Measurements from ENCODE around the gene PLXND1. TPM values are rescaled to one million over a fixed set of nuclear protein-coding genes. Genes with fewer than 3 reads are reported as not detected.

PLXND1 gene
- total RNA-seq, 2 donors from 2014 or later, result 4.1 to 4.2 TPM

GRCh38 chr3:129591932-129592331, 14.5 kb downstream of the PLXND1 start:
- peaks cover 20% of the 10 kb centered on the region for H3K4me1 Mint-ChIP-seq (ENCODE audit: low read depth)
- H3K27me3 Mint-ChIP-seq (ENCODE audit: low read depth), result peaks cover 23% of the 10 kb centered on the region
- ATAC-seq (replicated peaks in 1 of 2) (no peak), DNase-seq (no peak)
- H3K27ac Mint-ChIP-seq, result no peak overlapping the region
- no peaks in the 10 kb centered on the region for H3K9me3 Mint-ChIP-seq
- no peaks in the 10 kb centered on the region for H3K36me3 Mint-ChIP-seq (ENCODE audit: insufficient read depth in 2 of 2)
- no peak overlapping the region for H3K4me3 Mint-ChIP-seq

- H3K36me3 Mint-ChIP-seq (ENCODE audit: insufficient read depth in 2 of 2), result no peaks in the 10 kb centered on the region
- no peak for ATAC-seq (replicated peaks in 1 of 2)
- no peak for DNase-seq
- H3K9me3 Mint-ChIP-seq, result no peaks in the 10 kb centered on the region
- H3K4me1 Mint-ChIP-seq (ENCODE audit: low read depth), result peaks cover 20% of the 10 kb centered on the region
- no peak overlapping the region for H3K4me3 Mint-ChIP-seq
- H3K27ac Mint-ChIP-seq, result no peak overlapping the region
- peaks cover 23% of the 10 kb centered on the region for H3K27me3 Mint-ChIP-seq (ENCODE audit: low read depth)
Observed at GRCh38 chr3:129590215-129590614, 16.3 kb downstream of the PLXND1 start.

DNA sequence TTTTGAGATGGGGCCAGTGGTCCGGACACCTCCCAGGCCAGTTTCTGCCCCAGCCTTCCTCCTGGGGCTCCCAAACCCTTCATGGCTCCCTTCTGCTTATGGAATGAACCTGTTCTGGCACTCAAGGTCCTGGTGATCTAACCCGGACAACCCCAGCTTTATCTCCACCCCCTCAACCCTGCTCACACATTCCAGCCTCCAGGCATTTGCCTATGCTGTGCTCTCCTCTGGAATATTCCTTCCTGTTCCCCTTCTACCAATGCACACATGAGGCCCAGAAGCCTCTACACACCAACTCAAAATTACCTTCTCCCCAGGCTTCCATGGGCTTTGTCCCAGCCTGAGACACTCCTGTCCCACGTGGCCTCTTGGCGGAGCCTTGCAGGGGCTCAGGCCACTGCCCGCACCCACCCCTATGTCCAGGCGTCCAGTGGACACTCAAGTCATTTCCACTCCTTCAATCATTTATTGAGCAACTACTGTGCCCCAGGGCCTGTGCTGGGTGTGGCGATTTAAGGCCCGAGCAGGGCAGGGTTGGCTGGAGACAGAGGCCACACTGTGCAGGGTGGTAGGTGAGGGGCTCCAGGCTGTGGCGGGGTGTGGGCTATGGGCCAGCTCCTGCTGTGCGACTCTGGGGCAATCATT, 18.8 kb downstream of the PLXND1 start:
- Mint-ChIP-seq H3K9me3 (no peaks in the 10 kb centered on the region), H3K4me1 (ENCODE audit: low read depth) (peaks cover 1% of the 10 kb centered on the region), H3K27me3 (ENCODE audit: low read depth) (peaks cover 12% of the 10 kb centered on the region), H3K4me3 (no peak overlapping the region), H3K36me3 (ENCODE audit: insufficient read depth in 2 of 2) (no peaks in the 10 kb centered on the region), H3K27ac (no peak overlapping the region)
- ATAC-seq (replicated peaks in 1 of 2), result no peak
- no peak for DNase-seq

GRCh38 chr3:129586746-129587430, 19.6 kb downstream of the PLXND1 start:
- no peak for DNase-seq
- Mint-ChIP-seq H3K36me3 (ENCODE audit: insufficient read depth in 2 of 2) (no peaks in the 10 kb centered on the region), H3K4me1 (ENCODE audit: low read depth) (no peaks in the 10 kb centered on the region), H3K27me3 (ENCODE audit: low read depth) (peaks cover 9% of the 10 kb centered on the region), H3K27ac (no peak overlapping the region), H3K9me3 (no peaks in the 10 kb centered on the region), H3K4me3 (no peak overlapping the region)
- ATAC-seq (replicated peaks in 1 of 2), result no peak

- Mint-ChIP-seq H3K4me3 (no peak overlapping the region), H3K9me3 (no peaks in the 10 kb centered on the region), H3K4me1 (ENCODE audit: low read depth) (no peaks in the 10 kb centered on the region), H3K27me3 (ENCODE audit: low read depth) (peaks cover under 1% of the 10 kb centered on the region), H3K27ac (no peak overlapping the region), H3K36me3 (ENCODE audit: insufficient read depth in 2 of 2) (no peaks in the 10 kb centered on the region)
- ATAC-seq (replicated peaks in 1 of 2), result no peak
- DNase-seq, result no peak
Observed at GRCh38 chr3:129585949-129586657, 20.4 kb downstream of the PLXND1 start.

GRCh38 chr3:129584631-129585030, 21.8 kb downstream of the PLXND1 start:
- Mint-ChIP-seq H3K9me3 (no peaks in the 10 kb centered on the region), H3K4me3 (no peak overlapping the region), H3K27me3 (ENCODE audit: low read depth) (no peaks in the 10 kb centered on the region), H3K4me1 (ENCODE audit: low read depth) (no peaks in the 10 kb centered on the region), H3K36me3 (ENCODE audit: insufficient read depth in 2 of 2) (no peaks in the 10 kb centered on the region), H3K27ac (no peak overlapping the region)
- DNase-seq, result no peak
- ATAC-seq (replicated peaks in 1 of 2), result no peak

DNA sequence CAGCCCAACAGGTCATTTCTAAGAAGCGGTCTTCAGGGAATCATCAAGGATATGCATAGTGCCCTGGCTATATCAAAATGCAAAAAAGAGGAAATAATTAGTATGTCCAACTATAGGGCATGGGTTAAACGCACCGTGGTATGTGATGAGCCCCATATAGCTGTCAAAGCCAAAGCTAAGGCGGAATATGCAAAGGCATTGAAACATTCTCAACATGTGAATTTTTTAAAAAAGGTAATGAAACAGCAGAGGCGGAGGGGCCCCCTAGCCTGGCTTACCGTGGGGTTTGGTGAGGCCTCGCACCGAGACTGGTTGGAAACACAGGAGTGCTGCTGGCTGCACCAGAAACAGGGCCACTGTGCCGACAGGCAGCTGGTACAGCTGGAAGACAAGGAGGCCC, 23.2 kb downstream of the PLXND1 start:
- H3K27me3 Mint-ChIP-seq (ENCODE audit: low read depth), result no peaks in the 10 kb centered on the region
- DNase-seq, result no peak
- no peak overlapping the region for H3K27ac Mint-ChIP-seq

DNA sequence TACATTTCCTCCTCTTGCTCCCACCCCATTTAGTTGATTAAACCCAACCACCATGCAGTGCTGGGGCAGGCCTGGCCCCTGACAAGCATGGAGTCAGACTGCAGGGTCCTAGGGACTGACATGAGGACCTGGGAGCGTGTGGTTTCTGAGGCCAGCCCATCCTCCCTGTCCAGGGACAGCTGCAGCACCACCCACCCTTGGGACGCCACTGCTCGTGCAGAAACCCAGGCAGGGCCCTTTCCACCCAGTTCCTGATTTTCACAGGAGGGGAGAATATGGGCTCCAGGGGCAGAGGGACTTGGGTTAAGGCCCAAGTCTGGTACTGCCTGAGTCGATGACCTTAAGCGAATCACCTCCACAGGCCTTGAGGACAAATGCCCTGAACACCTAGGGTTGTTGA, 23.7 kb downstream of the PLXND1 start:
- Mint-ChIP-seq H3K4me1 (ENCODE audit: low read depth) (peaks cover 3% of the 10 kb centered on the region), H3K27ac (no peak overlapping the region), H3K36me3 (ENCODE audit: insufficient read depth in 2 of 2) (no peaks in the 10 kb centered on the region), H3K9me3 (no peaks in the 10 kb centered on the region), H3K4me3 (no peak overlapping the region), H3K27me3 (ENCODE audit: low read depth) (no peaks in the 10 kb centered on the region)
- DNase-seq, result no peak
- no peak for ATAC-seq (replicated peaks in 1 of 2)

More for the DNA sequence above, 23.2 kb downstream of the PLXND1 start:
- Mint-ChIP-seq H3K4me3 (no peak overlapping the region), H3K36me3 (ENCODE audit: insufficient read depth in 2 of 2) (no peaks in the 10 kb centered on the region), H3K4me1 (ENCODE audit: low read depth) (no peaks in the 10 kb centered on the region), H3K9me3 (no peaks in the 10 kb centered on the region)
- ATAC-seq (replicated peaks in 1 of 2), result no peak

GRCh38 chr3:129581623-129582022, 24.9 kb downstream of the PLXND1 start:
- DNase-seq (no peak), ATAC-seq (replicated peaks in 1 of 2) (no peak)
- no peaks in the 10 kb centered on the region for H3K27me3 Mint-ChIP-seq (ENCODE audit: low read depth)
- H3K4me3 Mint-ChIP-seq, result no peak overlapping the region
- H3K9me3 Mint-ChIP-seq, result no peaks in the 10 kb centered on the region
- H3K27ac Mint-ChIP-seq, result no peak overlapping the region
- H3K36me3 Mint-ChIP-seq (ENCODE audit: insufficient read depth in 2 of 2), result no peaks in the 10 kb centered on the region
- peaks cover 8% of the 10 kb centered on the region for H3K4me1 Mint-ChIP-seq (ENCODE audit: low read depth)

DNA sequence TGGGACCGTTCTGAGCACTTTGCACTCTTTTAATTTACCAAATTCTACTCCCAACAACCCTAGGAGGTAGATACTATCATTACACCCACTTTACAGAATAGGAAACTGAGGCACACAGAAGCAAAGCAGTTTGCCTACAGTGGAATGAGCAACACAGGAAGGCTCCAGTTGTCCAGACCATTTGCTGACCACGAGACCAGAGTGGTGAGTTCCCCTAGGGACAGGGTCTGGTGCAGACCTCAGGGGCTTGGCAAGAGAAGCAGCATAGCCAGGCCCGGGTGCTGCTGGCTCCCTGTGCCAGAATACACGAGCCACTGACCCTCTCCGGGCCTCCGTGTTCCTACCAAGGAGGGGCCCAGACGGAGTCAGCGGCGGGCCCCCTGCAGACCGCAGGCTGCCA, 26.5 kb downstream of the PLXND1 start:
- no peak for DNase-seq
- H3K27me3 Mint-ChIP-seq (ENCODE audit: low read depth), result no peaks in the 10 kb centered on the region
- H3K36me3 Mint-ChIP-seq (ENCODE audit: insufficient read depth in 2 of 2), result no peaks in the 10 kb centered on the region
- no peak overlapping the region for H3K27ac Mint-ChIP-seq
- H3K9me3 Mint-ChIP-seq, result no peaks in the 10 kb centered on the region
- H3K4me3 Mint-ChIP-seq, result no peak overlapping the region
- no peak for ATAC-seq (replicated peaks in 1 of 2)
- peaks cover 19% of the 10 kb centered on the region for H3K4me1 Mint-ChIP-seq (ENCODE audit: low read depth)

DNA sequence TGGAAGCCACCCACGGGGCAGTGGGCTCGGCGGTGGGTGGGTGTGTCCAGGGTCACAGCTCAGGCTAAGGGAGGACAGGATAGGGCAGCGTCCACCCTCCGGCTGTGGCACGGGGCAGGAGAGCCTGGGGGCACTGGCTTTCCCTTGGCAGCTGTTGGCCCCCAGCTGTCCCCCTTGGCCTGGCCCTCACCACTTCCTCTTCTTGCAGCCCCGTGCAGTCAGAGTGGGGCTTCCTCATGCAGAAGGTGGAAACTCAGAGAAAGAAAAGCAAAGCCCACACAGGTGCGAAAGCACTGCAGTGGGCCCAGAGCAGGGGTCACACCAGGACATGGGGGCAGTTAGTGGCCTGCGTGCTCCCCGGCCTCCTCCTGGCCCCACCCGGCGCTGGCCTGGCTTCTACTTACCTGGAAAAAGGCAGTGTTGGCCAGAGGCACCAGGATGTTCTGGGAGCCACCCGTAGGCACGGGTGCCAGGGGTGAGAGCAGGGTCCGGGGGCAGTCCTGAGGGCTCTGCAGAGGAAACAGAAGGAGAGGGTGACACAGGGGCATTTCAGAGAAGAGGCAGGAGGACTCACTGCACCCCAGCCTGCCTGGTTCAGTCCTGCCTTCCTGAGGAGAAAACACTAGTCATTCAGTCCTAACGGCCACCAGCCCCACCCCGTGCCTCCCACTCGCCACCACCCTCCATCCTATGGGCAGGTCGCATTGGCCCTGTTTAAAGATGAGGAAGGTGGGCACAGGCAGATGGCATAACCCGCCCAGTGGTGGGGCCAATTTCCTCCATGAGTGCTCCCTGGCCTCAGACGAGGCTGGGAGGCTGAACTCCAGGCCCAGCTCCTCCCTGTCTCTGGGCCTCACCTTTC, 28.3 kb downstream of the PLXND1 start:
- Mint-ChIP-seq H3K4me1 (ENCODE audit: low read depth) (peaks cover 19% of the 10 kb centered on the region), H3K36me3 (ENCODE audit: insufficient read depth in 2 of 2) (no peaks in the 10 kb centered on the region), H3K9me3 (no peaks in the 10 kb centered on the region), H3K4me3 (peak overlapping the region in 1 of 2 donors; percentile 16), H3K27me3 (ENCODE audit: low read depth) (no peaks in the 10 kb centered on the region), H3K27ac (no peak overlapping the region)
- DNase-seq, result no peak
- peak in 1 of 2 donors; percentile 23 for ATAC-seq (replicated peaks in 1 of 2)

DNA sequence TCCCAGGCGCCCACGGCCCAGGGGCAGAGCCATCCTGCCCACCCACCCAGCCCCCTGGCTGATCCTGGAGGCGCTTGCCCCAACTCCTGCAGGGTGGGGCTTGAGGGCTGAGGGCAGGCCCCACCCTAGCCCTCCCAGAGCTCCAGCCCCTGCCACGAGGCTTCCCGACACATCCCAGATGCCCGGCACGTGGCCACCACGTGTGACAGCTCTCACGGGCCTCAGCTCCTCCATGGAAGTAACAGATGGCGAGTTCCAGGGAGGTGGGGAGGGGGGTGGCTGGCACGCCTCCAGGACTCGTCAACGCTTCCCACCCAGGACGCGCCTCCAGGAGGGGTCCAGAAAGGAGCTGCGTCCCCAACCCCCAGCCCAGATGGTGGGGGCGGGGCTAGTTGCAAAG, 29.1 kb downstream of the PLXND1 start:
- Mint-ChIP-seq H3K4me1 (ENCODE audit: low read depth) (peaks cover 19% of the 10 kb centered on the region), H3K4me3 (no peak overlapping the region), H3K9me3 (no peaks in the 10 kb centered on the region), H3K27ac (no peak overlapping the region), H3K27me3 (ENCODE audit: low read depth) (no peaks in the 10 kb centered on the region), H3K36me3 (ENCODE audit: insufficient read depth in 2 of 2) (no peaks in the 10 kb centered on the region)
- ATAC-seq (replicated peaks in 1 of 2), result no peak
- DNase-seq, result no peak

Measured in activated T-cell treated with anti-CD3 and anti-CD28 coated beads, Interleukin-2, amount 50 U/mL, for 72 hours (primary cell).